ENCODE results near the gene PROSER3. TPM values are rescaled to one million over a fixed set of nuclear protein-coding genes. Genes with fewer than 3 reads are reported as not detected.
A peak's percentile ranks its signal among the peaks of the same experiment; 100 is the strongest.

PROSER3 gene
- 15.0 TPM for total RNA-seq (ENCODE audit: unreplicated experiment)
- long read RNA-seq: 0 reads

DNA sequence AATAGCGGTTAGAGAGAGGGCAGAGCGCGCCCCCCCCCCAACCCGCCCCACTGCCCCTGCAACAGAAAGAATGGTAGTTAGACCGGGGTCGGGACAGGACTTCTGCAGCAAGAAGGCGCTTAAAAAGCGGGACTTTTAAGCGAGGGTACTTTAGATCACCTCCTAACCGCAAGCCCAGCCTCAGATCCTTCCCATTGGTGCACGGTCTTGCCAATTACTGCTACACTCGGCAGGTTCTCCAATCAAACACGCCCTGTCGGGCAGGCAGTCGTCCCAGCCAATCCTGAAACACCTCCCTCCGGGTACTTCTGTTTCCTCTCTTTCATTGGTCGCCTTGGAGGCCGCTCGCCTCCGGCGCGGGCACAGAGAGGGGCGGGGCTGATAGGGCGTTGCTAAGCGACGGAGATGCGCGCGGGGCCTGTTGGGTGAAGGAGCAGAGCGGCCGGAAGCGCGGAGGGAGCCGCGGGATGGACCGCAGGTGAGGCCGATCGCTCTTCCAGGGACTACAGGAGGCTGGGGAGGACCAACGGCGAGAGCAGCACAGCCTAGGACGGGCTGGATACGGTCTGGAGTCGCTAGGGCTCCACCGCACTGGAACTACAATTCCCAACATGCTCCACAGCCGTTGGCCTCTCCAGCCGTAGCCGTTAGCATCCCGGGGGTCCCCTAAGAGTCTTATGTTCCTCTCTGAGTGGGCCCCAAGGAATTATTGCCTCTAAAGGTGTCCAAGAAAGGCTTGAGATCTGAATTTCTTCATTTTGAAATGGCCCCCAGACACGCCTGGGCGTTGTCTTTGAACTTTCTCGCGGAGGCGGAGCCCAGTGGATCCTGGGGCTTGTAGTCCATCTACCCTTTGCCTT lies at the start of gene PROSER3:
Gene PROSER3, plus strand, starts transcription at position 428 of the 860 bp plus-strand sequence. Its CDS starts 40 bp downstream, at position 468.
- Mint-ChIP-seq H3K27me3 (ENCODE audit: unreplicated experiment) (peaks cover 27% of the 10 kb centered on the region), H3K9me3 (ENCODE audit: unreplicated experiment) (no peaks in the 10 kb centered on the region), H3K4me1 (ENCODE audit: unreplicated experiment) (peaks cover 18% of the 10 kb centered on the region), H3K4me3 (ENCODE audit: unreplicated experiment) (peak within 1 kb of the TSS; percentile 94), H3K36me3 (ENCODE audit: low read depth, unreplicated experiment) (peaks cover 8% of the 10 kb centered on the region), H3K27ac (ENCODE audit: unreplicated experiment) (peak within 1 kb of the TSS; percentile 86)
- TF ChIP-seq, protein P1, sequence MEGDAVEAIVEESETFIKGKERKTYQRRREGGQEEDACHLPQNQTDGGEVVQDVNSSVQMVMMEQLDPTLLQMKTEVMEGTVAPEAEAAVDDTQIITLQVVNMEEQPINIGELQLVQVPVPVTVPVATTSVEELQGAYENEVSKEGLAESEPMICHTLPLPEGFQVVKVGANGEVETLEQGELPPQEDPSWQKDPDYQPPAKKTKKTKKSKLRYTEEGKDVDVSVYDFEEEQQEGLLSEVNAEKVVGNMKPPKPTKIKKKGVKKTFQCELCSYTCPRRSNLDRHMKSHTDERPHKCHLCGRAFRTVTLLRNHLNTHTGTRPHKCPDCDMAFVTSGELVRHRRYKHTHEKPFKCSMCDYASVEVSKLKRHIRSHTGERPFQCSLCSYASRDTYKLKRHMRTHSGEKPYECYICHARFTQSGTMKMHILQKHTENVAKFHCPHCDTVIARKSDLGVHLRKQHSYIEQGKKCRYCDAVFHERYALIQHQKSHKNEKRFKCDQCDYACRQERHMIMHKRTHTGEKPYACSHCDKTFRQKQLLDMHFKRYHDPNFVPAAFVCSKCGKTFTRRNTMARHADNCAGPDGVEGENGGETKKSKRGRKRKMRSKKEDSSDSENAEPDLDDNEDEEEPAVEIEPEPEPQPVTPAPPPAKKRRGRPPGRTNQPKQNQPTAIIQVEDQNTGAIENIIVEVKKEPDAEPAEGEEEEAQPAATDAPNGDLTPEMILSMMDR (IDR thresholded peaks at IDR 0.05; ENCODE audit: unreplicated experiment): no peak
- peak; percentile 93 for DNase-seq (ENCODE audit: low spot score)

DNA sequence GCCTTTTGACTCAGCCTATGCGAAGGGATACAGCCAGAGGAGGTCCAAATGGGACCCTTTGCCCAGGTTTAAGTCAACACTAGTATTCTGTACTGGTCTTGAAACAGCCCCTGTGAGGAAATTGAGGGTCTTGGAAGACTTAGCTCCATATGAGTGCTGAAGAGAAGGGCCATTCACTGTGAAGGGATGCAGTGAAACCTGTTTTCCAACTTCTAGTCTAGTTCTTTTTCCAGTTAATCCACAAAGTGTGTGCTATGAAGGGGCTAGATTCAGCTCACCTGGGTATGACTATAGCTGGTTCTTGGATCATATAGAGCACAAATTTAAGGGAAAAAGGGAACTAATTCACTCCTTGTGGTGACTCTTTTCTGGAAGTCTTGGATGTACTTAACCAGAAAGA lies 49.6 kb upstream of the PROSER3 start:
- H3K4me1 Mint-ChIP-seq (ENCODE audit: unreplicated experiment): no peaks in the 10 kb centered on the region
- H3K4me3 Mint-ChIP-seq (ENCODE audit: unreplicated experiment): no peak overlapping the region
- H3K27me3 Mint-ChIP-seq (ENCODE audit: unreplicated experiment): no peaks in the 10 kb centered on the region
- no peaks in the 10 kb centered on the region for H3K36me3 Mint-ChIP-seq (ENCODE audit: low read depth, unreplicated experiment)
- DNase-seq (ENCODE audit: low spot score): no peak
- H3K27ac Mint-ChIP-seq (ENCODE audit: unreplicated experiment): no peak overlapping the region
- TF ChIP-seq, protein P1 (IDR thresholded peaks at IDR 0.05; ENCODE audit: unreplicated experiment): no peak
- no peaks in the 10 kb centered on the region for H3K9me3 Mint-ChIP-seq (ENCODE audit: unreplicated experiment)

DNA sequence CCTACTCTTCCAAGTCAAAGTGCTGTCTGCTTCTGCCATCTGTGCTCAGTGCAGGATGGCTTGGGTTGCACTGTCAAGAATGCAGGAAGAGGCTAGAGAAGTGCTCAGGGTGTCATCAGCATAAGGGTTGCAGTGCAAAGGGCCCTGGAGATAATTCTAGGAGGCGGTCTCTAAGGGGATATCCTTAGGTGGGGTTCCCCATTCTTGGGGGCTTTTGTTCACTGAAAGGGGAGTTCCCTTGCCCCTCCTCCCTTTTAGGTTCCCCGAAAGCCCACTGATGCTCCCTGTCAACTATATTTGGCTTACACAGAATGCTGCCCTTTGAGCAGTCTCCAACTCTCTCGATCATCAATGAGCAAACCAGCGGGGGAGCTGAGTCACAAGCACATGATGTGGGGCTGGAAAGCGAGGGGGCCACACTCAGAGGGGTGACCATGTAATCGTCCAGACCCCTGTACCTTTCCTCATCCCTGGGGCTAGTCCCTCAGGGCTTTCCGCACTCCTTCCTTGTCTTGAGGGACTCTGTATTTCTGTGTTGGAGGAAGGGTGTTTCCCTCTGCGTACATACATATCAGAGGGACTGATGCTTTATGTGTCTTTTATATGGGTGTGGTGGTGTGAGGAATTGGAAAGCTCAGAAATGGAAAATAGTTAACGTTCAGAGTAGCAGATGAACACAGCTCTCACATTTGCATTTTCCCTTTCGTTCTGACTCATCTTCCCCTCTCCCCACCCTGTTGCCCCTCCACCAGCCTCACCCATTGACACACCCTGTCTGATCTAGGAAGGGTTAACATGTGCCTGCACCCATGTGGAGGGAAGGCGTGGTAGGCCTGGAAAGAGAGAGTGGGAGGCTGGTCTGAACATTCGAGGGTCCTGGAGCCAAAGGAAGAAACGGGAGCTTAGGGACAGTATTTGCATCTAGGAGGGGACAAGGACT lies 46.9 kb upstream of the PROSER3 start:
- Mint-ChIP-seq H3K27me3 (ENCODE audit: unreplicated experiment) (peaks cover 2% of the 10 kb centered on the region), H3K4me1 (ENCODE audit: unreplicated experiment) (peaks cover 4% of the 10 kb centered on the region), H3K9me3 (ENCODE audit: unreplicated experiment) (no peaks in the 10 kb centered on the region), H3K27ac (ENCODE audit: unreplicated experiment) (no peak overlapping the region), H3K36me3 (ENCODE audit: low read depth, unreplicated experiment) (no peaks in the 10 kb centered on the region), H3K4me3 (ENCODE audit: unreplicated experiment) (no peak overlapping the region)
- TF ChIP-seq, protein P1 (IDR thresholded peaks at IDR 0.05; ENCODE audit: unreplicated experiment): no peak
- DNase-seq (ENCODE audit: low spot score): no peak

DNA sequence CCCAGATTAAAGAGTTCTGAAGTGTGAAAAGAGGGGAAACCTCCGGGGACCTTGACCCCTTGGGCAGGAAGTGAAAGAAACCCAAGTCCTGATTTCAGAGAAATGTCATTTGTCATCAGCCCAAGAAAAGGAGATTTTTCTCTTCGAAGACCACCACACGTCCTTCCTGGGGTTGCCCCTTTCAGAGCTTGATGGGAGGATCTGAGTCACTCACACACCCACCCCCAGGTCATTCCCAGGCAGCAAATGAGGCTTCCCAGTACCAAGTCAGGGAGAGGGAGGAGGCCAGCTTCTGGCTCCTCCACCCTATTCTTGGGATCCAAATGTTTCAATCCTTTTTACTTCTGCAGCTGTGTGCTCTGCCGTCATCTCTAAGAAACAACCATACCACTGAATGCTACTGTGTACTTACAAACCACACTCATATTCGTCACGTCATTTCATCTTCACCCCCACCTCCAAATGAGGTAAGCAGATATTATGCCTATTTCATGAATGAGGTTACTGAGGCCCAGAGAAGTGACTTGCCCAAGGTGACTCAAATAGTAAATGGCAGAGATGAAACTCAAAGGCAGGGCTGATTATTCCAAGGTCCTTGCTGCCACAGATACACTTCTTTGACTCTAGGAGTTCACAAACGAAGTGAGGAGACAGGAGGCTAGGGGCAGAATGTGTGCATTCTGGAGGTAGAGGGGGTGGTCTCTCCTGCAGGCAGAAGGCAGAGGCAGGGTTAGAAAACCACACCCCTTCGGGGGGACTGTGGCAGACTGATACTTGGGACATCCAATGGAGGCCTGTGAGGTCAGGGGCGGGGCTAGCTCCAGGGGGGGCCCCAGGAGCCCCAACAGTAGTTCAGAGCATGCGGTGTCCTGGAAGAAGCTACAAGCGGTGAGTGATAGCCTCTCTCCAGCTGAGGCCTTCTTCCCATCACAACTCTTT lies 45.1 kb upstream of the PROSER3 start:
- Mint-ChIP-seq H3K27me3 (ENCODE audit: unreplicated experiment) (peaks cover 9% of the 10 kb centered on the region), H3K4me1 (ENCODE audit: unreplicated experiment) (peaks cover 12% of the 10 kb centered on the region), H3K4me3 (ENCODE audit: unreplicated experiment) (no peak overlapping the region), H3K9me3 (ENCODE audit: unreplicated experiment) (no peaks in the 10 kb centered on the region), H3K36me3 (ENCODE audit: low read depth, unreplicated experiment) (no peaks in the 10 kb centered on the region), H3K27ac (ENCODE audit: unreplicated experiment) (no peak overlapping the region)
- no peak for DNase-seq (ENCODE audit: low spot score)
- TF ChIP-seq, protein P1 (IDR thresholded peaks at IDR 0.05; ENCODE audit: unreplicated experiment): no peak

Measured in endothelial cell (in vitro differentiated cells).